HFFc6 (cell line): Measurements from ENCODE around the gene JAG1. TPM values are rescaled to one million over a fixed set of nuclear protein-coding genes. Genes with fewer than 3 reads are reported as not detected.

Source experiments
- DNase-seq: peaks from one replicate; pipeline ENCODE4 v3.0.0-alpha.2; 2018
- H3K27ac Mint-ChIP-seq: 2 replicates; pipeline ENCODE4 v1.8.0; 2020; ENCODE audit warnings: mild to moderate bottlenecking, mixed read lengths
- H3K27me3 Mint-ChIP-seq: 2 replicates; pipeline ENCODE4 v1.8.0; 2021; ENCODE audit warnings: mild to moderate bottlenecking, moderate library complexity, mixed read lengths; ENCODE audit not compliant: insufficient read depth
- H3K36me3 Mint-ChIP-seq: 2 replicates; pipeline ENCODE4 v1.8.0; 2021; ENCODE audit warnings: low read depth, mixed read lengths
- H3K4me1 Mint-ChIP-seq: 2 replicates; pipeline ENCODE4 v1.8.0; 2020; ENCODE audit warnings: low read depth, mixed read lengths
- H3K4me3 Mint-ChIP-seq: 2 replicates; pipeline ENCODE4 v1.8.0; 2020; ENCODE audit warnings: mild to moderate bottlenecking, moderate library complexity, mixed read lengths
- H3K9me3 Mint-ChIP-seq: 2 replicates; pipeline ENCODE4 v1.8.0; 2020; ENCODE audit warnings: mild to moderate bottlenecking, mixed read lengths
- CTCF ChIP-seq: fragments of 200-600 bp; sonication (generic); IDR thresholded peaks from 2 replicates; pipeline ENCODE4 v1.5.0; 2021; ENCODE audit warnings: antibody characterized with exemption, mild to moderate bottlenecking
- total RNA-seq, 6 experiments: library from RNA; stranded (reverse); fragmentation: NEBNext Ultra II Directional; extraction: Animal tissue kit (Norgen Biotek cat#: 25700); gene quantifications; 2 replicates in 1 of 6; 3 replicates in 5 of 6; pipeline ENCODE4 v1.2.3, GENCODE V29; 2021

The JAG1 gene
- total RNA-seq, 6 experiments from 2014 or later, result 3.0 to 9.3 (median 8.2) TPM

GRCh38 chr20:10633718-10634117 is 40.1 kb downstream of the JAG1 start:
- no peak overlapping the region for H3K27ac Mint-ChIP-seq

GRCh38 chr20:10632721-10633509 is 40.9 kb downstream of the JAG1 start:
- H3K9me3 Mint-ChIP-seq, result no peaks in the 10 kb centered on the region
- H3K4me3 Mint-ChIP-seq, result no peak overlapping the region

More at GRCh38 chr20:10633718-10634117, 40.1 kb downstream of the JAG1 start:
- H3K4me3 Mint-ChIP-seq, result no peak overlapping the region
- no peaks in the 10 kb centered on the region for H3K27me3 Mint-ChIP-seq
- H3K4me1 Mint-ChIP-seq, result peaks cover 42% of the 10 kb centered on the region
- no peak for DNase-seq
- TF ChIP-seq CTCF, result no peak
- 0 out of 2 replicates have a peak, but pooled peaks cover 3% of the 10 kb centered on the region for H3K36me3 Mint-ChIP-seq
- no peaks in the 10 kb centered on the region for H3K9me3 Mint-ChIP-seq

GRCh38 chr20:10631126-10631525 is 42.7 kb downstream of the JAG1 start:
- H3K4me1 Mint-ChIP-seq, result peaks cover 35% of the 10 kb centered on the region
- no peak for TF ChIP-seq CTCF
- DNase-seq, result no peak
- no peaks in the 10 kb centered on the region for H3K9me3 Mint-ChIP-seq
- H3K27ac Mint-ChIP-seq, result no peak overlapping the region
- H3K27me3 Mint-ChIP-seq, result no peaks in the 10 kb centered on the region
- H3K36me3 Mint-ChIP-seq, result no peaks in the 10 kb centered on the region
- H3K4me3 Mint-ChIP-seq, result no peak overlapping the region

More at GRCh38 chr20:10632721-10633509, 40.9 kb downstream of the JAG1 start:
- H3K27ac Mint-ChIP-seq, result no peak overlapping the region
- no peak for TF ChIP-seq CTCF
- H3K4me1 Mint-ChIP-seq, result peaks cover 42% of the 10 kb centered on the region
- H3K27me3 Mint-ChIP-seq, result no peaks in the 10 kb centered on the region
- no peak for DNase-seq
- 0 out of 2 replicates have a peak, but pooled peaks cover 3% of the 10 kb centered on the region for H3K36me3 Mint-ChIP-seq

GRCh38 chr20:10629946-10630650 is 43.7 kb downstream of the JAG1 start:
- no peak overlapping the region for H3K27ac Mint-ChIP-seq
- H3K27me3 Mint-ChIP-seq, result no peaks in the 10 kb centered on the region
- H3K4me3 Mint-ChIP-seq, result no peak overlapping the region
- no peaks in the 10 kb centered on the region; the same call in 1 of the 2 replicates for H3K36me3 Mint-ChIP-seq
- peaks cover 34% of the 10 kb centered on the region for H3K4me1 Mint-ChIP-seq
- DNase-seq, result no peak
- TF ChIP-seq CTCF, result no peak
- no peaks in the 10 kb centered on the region for H3K9me3 Mint-ChIP-seq

- Mint-ChIP-seq H3K9me3 (no peaks in the 10 kb centered on the region), H3K4me1 (peaks cover 26% of the 10 kb centered on the region), H3K4me3 (no peak overlapping the region), H3K27ac (no peak overlapping the region), H3K36me3 (peaks cover 4% of the 10 kb centered on the region; the same call in 1 of the 2 replicates), H3K27me3 (no peaks in the 10 kb centered on the region; the same call in 1 of the 2 replicates)
- no peak for TF ChIP-seq CTCF
- no peak for DNase-seq
Observed at GRCh38 chr20:10626896-10627295, 46.9 kb downstream of the JAG1 start.
